SK-N-MC (cell line): Measurements from ENCODE around the gene HGS.

Experiments used
- EZH2 ChIP-seq: fragments of 200-600 bp; sonication (generic); IDR thresholded peaks from one replicate; pipeline ENCODE4 v1.6.1; 2017; ENCODE audit warnings: antibody characterized with exemption
- POLR2AphosphoS5 ChIP-seq: IDR thresholded peaks from 2 replicates; pipeline ENCODE4 v1.6.1; 2012; ENCODE audit warnings: mild to moderate bottlenecking, low read depth, low read length, borderline replicate concordance

DNA sequence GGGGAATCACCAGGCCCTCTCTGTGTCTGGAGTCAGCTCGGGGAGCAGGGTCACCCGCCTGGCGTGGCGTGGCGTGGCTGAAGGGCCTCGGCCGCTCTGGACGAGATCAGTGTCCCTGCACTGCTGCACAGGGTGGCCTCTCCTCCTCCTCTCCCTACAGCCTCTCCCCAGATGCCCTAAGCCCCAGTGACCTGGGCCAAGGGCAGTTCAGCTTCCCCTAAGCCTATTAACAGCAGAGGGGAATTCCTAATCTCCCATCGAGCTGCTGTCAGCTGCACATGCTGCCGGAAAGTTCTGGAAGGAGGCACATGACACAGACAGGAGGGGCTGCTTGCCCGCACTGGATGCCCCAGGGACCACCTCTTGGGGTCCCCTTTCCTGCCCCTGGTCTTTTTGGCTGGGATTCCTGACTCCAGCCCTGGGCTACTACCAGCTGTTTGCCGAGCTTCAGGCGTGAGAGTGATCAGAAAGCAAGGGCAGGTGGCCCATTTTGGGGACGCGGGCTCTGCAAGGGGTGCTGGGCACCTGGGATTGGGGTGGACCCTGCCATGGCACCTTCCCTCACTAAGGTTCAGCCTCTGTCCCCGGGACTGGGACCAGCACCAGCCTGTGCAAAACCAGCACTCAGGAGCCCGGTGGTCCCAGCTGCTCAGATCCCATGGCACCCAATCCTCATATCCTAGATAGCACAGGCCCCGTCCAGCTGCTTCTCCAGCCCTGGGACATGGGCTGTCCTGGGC lies 28.3 kb upstream of the HGS start:
- no peak for TF ChIP-seq EZH2
- TF ChIP-seq POLR2AphosphoS5, result no peak
